Tibial nerve (tissue), 4 donors: ENCODE measurements around the gene PCDHGB6.

Source experiments
- CTCF ChIP-seq, 5 experiments: fragments of 200-600 bp in 3 of 5; fragments of 450-650 bp in 2 of 5; sonication (generic) in 3 of 5; IDR thresholded peaks; one replicate each; pipeline ENCODE4 v1.5.1; 2016 to 2019; ENCODE audit warnings: antibody characterized with exemption in 5 of 5, mild to moderate bottlenecking in 3 of 5, moderate library complexity in 2 of 5
- EP300 ChIP-seq, 2 donors: sonication (generic); formaldehyde crosslinking; IDR thresholded peaks; one replicate each; pipeline ENCODE4 v1.6.1; 2017; ENCODE audit warnings: antibody characterized with exemption in 2 of 2, mild to moderate bottlenecking in 1 of 2
- POLR2A ChIP-seq, 2 donors: fragments of 450-650 bp; IDR thresholded peaks; one replicate each; pipeline ENCODE4 v1.6.1; 2017; ENCODE audit warnings: antibody characterized with exemption in 2 of 2, mild to moderate bottlenecking in 2 of 2, moderate library complexity in 2 of 2

GRCh38 chr5:141413540-141414069, 5.8 kb downstream of the PCDHGB6 start:
- TF ChIP-seq CTCF (IDR thresholded peaks at IDR 0.05) (no peak), EP300 (IDR thresholded peaks at IDR 0.05) (no peak), POLR2A (IDR thresholded peaks at IDR 0.05) (no peak)
